WTC11 (cell line): Measurements from ENCODE around the gene CAST. TPM values are rescaled to one million over a fixed set of nuclear protein-coding genes. Genes with fewer than 3 reads are reported as not detected.

Experiments used
- ATAC-seq: fragments of 200-7000 bp; cut with Tn5 transposase; 2 replicates; pipeline ENCODE4 v1.10.0; 2021; ENCODE audit warnings: mild to moderate bottlenecking, moderate library complexity
- CTCF ChIA-PET: fragments of 300-600 bp; sonication (Branson Sonifier 250); formaldehyde crosslinking; loops from one replicate; lab custom pipeline; 2021; ENCODE audit warnings: antibody characterized with exemption; lab: Charles Lee
- POLR2A ChIA-PET: fragments of 350-600 bp; sonication (Branson Sonifier 250); formaldehyde crosslinking; loops from one replicate; lab custom pipeline; 2021; ENCODE audit warnings: antibody characterized with exemption; lab: Charles Lee
- DNase-seq: peaks from one replicate; pipeline ENCODE4 v3.0.0; 2021; ENCODE audit warnings: low spot score
- H3K27ac Mint-ChIP-seq: 2 replicates; pipeline ENCODE4 v1.8.0; 2021; ENCODE audit warnings: mixed read lengths
- H3K27me3 Mint-ChIP-seq: 2 replicates; pipeline ENCODE4 v1.8.0; 2021; ENCODE audit warnings: low read depth, mild to moderate bottlenecking, moderate library complexity, mixed read lengths
- H3K36me3 Mint-ChIP-seq: 2 replicates; pipeline ENCODE4 v1.8.0; 2021; ENCODE audit warnings: mixed read lengths
- H3K4me1 Mint-ChIP-seq: 2 replicates; pipeline ENCODE4 v1.8.0; 2022; ENCODE audit warnings: mixed read lengths
- H3K4me3 Mint-ChIP-seq: 2 replicates; pipeline ENCODE4 v1.8.0; 2021; ENCODE audit warnings: mild to moderate bottlenecking, moderate library complexity, mixed read lengths
- H3K9me3 Mint-ChIP-seq: 2 replicates; pipeline ENCODE4 v1.8.0; 2021; ENCODE audit warnings: mixed read lengths
- ATF1 ChIP-seq: sonication (generic); formaldehyde crosslinking; IDR thresholded peaks from 2 replicates; pipeline ENCODE4 v1.8.1; 2023; ENCODE audit warnings: mild to moderate bottlenecking, moderate library complexity, missing genetic modification reagents
- ATF2 ChIP-seq: sonication (generic); formaldehyde crosslinking; IDR thresholded peaks from 2 replicates; pipeline ENCODE4 v1.8.1; 2022; ENCODE audit warnings: low read depth, missing genetic modification reagents, borderline replicate concordance
- JAZF1 ChIP-seq: fragments of 250-450 bp; sonication (Bioruptor Pico); IDR thresholded peaks from 2 replicates; pipeline ENCODE4 v1.9.0; 2021; ENCODE audit warnings: moderate library complexity, mild to moderate bottlenecking, inconsistent platforms
- KAT7 ChIP-seq: sonication (generic); formaldehyde crosslinking; IDR thresholded peaks from 2 replicates; pipeline ENCODE4 v1.8.1; 2023; ENCODE audit warnings: missing genetic modification reagents, mild to moderate bottlenecking, borderline replicate concordance
- NR1H2 ChIP-seq: sonication (generic); formaldehyde crosslinking; IDR thresholded peaks from 2 replicates; pipeline ENCODE4 v1.9.0; 2021; ENCODE audit warnings: mild to moderate bottlenecking, moderate library complexity, missing genetic modification reagents
- SMAD3 ChIP-seq: sonication (generic); formaldehyde crosslinking; IDR thresholded peaks from 2 replicates; pipeline ENCODE4 v1.8.0; 2022; ENCODE audit warnings: missing genetic modification reagents, mild to moderate bottlenecking, borderline replicate concordance
- USF1 ChIP-seq: sonication (generic); formaldehyde crosslinking; IDR thresholded peaks from 2 replicates; pipeline ENCODE4 v1.8.0; 2022; ENCODE audit warnings: mild to moderate bottlenecking, missing genetic modification reagents
- ZNF138 ChIP-seq: sonication (generic); formaldehyde crosslinking; conservative IDR thresholded peaks from 2 replicates; pipeline ENCODE4 v1.8.1; 2022; ENCODE audit warnings: mild to moderate bottlenecking, moderate library complexity, missing genetic modification reagents
- ZNF281 ChIP-seq: sonication (generic); formaldehyde crosslinking; IDR thresholded peaks from 2 replicates; pipeline ENCODE4 v1.8.0; 2023; ENCODE audit warnings: mild to moderate bottlenecking, missing genetic modification reagents
- total RNA-seq: library from RNA; stranded (reverse); gene quantifications from 3 replicates; pipeline ENCODE4 v1.2.3, GENCODE V29; 2021
- TF ChIP-seq, protein P1 (sequence below): fragments of 250-450 bp; sonication (Bioruptor Pico); IDR thresholded peaks from 2 replicates; pipeline ENCODE4 v1.9.0; 2021; ENCODE audit warnings: mild to moderate bottlenecking
- TF ChIP-seq, protein P2 (sequence below): sonication (generic); formaldehyde crosslinking; IDR thresholded peaks from 2 replicates; pipeline ENCODE4 v1.8.0; 2022; ENCODE audit warnings: mild to moderate bottlenecking, missing genetic modification reagents
- TF ChIP-seq, protein P3 (sequence below): sonication (generic); formaldehyde crosslinking; IDR thresholded peaks from 2 replicates; pipeline ENCODE4 v1.8.1; 2023; ENCODE audit warnings: mild to moderate bottlenecking, missing genetic modification reagents, borderline replicate concordance
- TF ChIP-seq, protein P4 (sequence below): fragments of 250-450 bp; sonication (Bioruptor Pico); IDR thresholded peaks from 2 replicates; pipeline ENCODE4 v1.9.0; 2021; ENCODE audit warnings: mild to moderate bottlenecking
- TF ChIP-seq, protein P5 (sequence below): sonication (generic); formaldehyde crosslinking; IDR thresholded peaks from 2 replicates; pipeline ENCODE4 v1.8.0; 2023; ENCODE audit warnings: missing genetic modification reagents
- TF ChIP-seq, protein P6 (sequence below): sonication (generic); formaldehyde crosslinking; IDR thresholded peaks from 2 replicates; pipeline ENCODE4 v1.8.0; 2022; ENCODE audit warnings: mild to moderate bottlenecking, missing genetic modification reagents

CAST gene
- total RNA-seq, 1 experiment from 2014 or later: 40.0 TPM

- TF ChIP-seq, protein P1, sequence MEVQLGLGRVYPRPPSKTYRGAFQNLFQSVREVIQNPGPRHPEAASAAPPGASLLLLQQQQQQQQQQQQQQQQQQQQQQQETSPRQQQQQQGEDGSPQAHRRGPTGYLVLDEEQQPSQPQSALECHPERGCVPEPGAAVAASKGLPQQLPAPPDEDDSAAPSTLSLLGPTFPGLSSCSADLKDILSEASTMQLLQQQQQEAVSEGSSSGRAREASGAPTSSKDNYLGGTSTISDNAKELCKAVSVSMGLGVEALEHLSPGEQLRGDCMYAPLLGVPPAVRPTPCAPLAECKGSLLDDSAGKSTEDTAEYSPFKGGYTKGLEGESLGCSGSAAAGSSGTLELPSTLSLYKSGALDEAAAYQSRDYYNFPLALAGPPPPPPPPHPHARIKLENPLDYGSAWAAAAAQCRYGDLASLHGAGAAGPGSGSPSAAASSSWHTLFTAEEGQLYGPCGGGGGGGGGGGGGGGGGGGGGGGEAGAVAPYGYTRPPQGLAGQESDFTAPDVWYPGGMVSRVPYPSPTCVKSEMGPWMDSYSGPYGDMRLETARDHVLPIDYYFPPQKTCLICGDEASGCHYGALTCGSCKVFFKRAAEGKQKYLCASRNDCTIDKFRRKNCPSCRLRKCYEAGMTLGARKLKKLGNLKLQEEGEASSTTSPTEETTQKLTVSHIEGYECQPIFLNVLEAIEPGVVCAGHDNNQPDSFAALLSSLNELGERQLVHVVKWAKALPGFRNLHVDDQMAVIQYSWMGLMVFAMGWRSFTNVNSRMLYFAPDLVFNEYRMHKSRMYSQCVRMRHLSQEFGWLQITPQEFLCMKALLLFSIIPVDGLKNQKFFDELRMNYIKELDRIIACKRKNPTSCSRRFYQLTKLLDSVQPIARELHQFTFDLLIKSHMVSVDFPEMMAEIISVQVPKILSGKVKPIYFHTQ (CRISPR knock-in tag): no peak
- TF ChIP-seq, protein P2, sequence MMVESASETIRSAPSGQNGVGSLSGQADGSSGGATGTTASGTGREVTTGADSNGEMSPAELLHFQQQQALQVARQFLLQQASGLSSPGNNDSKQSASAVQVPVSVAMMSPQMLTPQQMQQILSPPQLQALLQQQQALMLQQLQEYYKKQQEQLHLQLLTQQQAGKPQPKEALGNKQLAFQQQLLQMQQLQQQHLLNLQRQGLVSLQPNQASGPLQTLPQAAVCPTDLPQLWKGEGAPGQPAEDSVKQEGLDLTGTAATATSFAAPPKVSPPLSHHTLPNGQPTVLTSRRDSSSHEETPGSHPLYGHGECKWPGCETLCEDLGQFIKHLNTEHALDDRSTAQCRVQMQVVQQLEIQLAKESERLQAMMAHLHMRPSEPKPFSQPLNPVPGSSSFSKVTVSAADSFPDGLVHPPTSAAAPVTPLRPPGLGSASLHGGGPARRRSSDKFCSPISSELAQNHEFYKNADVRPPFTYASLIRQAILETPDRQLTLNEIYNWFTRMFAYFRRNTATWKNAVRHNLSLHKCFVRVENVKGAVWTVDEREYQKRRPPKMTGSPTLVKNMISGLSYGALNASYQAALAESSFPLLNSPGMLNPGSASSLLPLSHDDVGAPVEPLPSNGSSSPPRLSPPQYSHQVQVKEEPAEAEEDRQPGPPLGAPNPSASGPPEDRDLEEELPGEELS (CRISPR knock-in tag): no peak
- TF ChIP-seq KAT7 (CRISPR knock-in tag): no peak
- TF ChIP-seq, protein P3, sequence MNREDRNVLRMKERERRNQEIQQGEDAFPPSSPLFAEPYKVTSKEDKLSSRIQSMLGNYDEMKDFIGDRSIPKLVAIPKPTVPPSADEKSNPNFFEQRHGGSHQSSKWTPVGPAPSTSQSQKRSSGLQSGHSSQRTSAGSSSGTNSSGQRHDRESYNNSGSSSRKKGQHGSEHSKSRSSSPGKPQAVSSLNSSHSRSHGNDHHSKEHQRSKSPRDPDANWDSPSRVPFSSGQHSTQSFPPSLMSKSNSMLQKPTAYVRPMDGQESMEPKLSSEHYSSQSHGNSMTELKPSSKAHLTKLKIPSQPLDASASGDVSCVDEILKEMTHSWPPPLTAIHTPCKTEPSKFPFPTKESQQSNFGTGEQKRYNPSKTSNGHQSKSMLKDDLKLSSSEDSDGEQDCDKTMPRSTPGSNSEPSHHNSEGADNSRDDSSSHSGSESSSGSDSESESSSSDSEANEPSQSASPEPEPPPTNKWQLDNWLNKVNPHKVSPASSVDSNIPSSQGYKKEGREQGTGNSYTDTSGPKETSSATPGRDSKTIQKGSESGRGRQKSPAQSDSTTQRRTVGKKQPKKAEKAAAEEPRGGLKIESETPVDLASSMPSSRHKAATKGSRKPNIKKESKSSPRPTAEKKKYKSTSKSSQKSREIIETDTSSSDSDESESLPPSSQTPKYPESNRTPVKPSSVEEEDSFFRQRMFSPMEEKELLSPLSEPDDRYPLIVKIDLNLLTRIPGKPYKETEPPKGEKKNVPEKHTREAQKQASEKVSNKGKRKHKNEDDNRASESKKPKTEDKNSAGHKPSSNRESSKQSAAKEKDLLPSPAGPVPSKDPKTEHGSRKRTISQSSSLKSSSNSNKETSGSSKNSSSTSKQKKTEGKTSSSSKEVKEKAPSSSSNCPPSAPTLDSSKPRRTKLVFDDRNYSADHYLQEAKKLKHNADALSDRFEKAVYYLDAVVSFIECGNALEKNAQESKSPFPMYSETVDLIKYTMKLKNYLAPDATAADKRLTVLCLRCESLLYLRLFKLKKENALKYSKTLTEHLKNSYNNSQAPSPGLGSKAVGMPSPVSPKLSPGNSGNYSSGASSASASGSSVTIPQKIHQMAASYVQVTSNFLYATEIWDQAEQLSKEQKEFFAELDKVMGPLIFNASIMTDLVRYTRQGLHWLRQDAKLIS (CRISPR knock-in tag): no peak
- TF ChIP-seq, protein P4, sequence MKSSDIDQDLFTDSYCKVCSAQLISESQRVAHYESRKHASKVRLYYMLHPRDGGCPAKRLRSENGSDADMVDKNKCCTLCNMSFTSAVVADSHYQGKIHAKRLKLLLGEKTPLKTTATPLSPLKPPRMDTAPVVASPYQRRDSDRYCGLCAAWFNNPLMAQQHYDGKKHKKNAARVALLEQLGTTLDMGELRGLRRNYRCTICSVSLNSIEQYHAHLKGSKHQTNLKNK: no peak
Measured at GRCh38 chr5:96768708-96769251, 106.6 kb downstream of the CAST start (continued).

DNA sequence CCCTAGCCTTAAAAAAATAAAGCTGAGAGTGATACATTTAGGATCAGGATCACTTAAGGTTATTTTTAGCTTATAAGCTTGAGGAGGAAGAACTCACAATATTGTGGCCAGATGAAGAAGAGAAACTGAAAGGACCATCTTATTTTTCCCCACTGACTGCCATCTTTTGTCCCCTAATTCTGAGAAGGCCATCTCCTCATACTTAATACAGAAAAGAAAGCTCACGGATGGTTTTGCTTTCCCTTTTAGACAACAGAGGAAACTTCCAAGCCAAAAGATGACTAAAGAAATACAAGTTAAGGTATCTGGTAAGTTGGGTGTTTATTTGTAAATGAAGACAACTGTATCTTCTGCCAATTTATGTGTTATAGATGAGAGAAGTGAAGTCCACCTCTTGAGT, 109.2 kb downstream of the CAST start:
- TF ChIP-seq SMAD3 (CRISPR knock-in tag) (no peak), KAT7 (CRISPR knock-in tag) (no peak), JAZF1 (no peak)
- ATAC-seq (no peak), DNase-seq (no peak)
- H3K27ac Mint-ChIP-seq: no peak overlapping the region
- H3K4me3 Mint-ChIP-seq: no peak overlapping the region
- H3K4me1 Mint-ChIP-seq: peaks cover 9% of the 10 kb centered on the region
- H3K36me3 Mint-ChIP-seq: peaks cover 23% of the 10 kb centered on the region
- no peaks in the 10 kb centered on the region for H3K27me3 Mint-ChIP-seq
- no peaks in the 10 kb centered on the region for H3K9me3 Mint-ChIP-seq
- CTCF ChIA-PET: interaction anchor here (1.1 to 1.7 kb wide), 2 partner anchors 19 to 371 kb away, joined by 4 read pairs; partner anchors contain the start of gene LIX1
- POLR2A ChIA-PET: no interaction called here

GRCh38 chr5:96772111-96772510, 109.9 kb downstream of the CAST start:
- Mint-ChIP-seq H3K36me3 (peaks cover 23% of the 10 kb centered on the region), H3K27ac (no peak overlapping the region), H3K4me3 (no peak overlapping the region), H3K9me3 (no peaks in the 10 kb centered on the region), H3K4me1 (peaks cover 9% of the 10 kb centered on the region), H3K27me3 (no peaks in the 10 kb centered on the region)
- CTCF ChIA-PET: interaction anchor here (1.7 kb wide), 1 partner anchor 20 kb away, joined by 4 read pairs; no protein-coding TSS in a partner anchor
- POLR2A ChIA-PET: no interaction called here
- ATAC-seq: no peak
- DNase-seq: no peak
- TF ChIP-seq, protein P5, sequence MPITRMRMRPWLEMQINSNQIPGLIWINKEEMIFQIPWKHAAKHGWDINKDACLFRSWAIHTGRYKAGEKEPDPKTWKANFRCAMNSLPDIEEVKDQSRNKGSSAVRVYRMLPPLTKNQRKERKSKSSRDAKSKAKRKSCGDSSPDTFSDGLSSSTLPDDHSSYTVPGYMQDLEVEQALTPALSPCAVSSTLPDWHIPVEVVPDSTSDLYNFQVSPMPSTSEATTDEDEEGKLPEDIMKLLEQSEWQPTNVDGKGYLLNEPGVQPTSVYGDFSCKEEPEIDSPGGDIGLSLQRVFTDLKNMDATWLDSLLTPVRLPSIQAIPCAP (CRISPR knock-in tag): no peak
- TF ChIP-seq ATF2 (CRISPR knock-in tag): no peak
- no peak for TF ChIP-seq USF1 (CRISPR knock-in tag)
- no peak for TF ChIP-seq NR1H2 (CRISPR knock-in tag)
- TF ChIP-seq ZNF281 (CRISPR knock-in tag): no peak
- TF ChIP-seq SMAD3 (CRISPR knock-in tag): no peak
- TF ChIP-seq ZNF138: no peak
- TF ChIP-seq ATF1: no peak
- TF ChIP-seq, protein P6, sequence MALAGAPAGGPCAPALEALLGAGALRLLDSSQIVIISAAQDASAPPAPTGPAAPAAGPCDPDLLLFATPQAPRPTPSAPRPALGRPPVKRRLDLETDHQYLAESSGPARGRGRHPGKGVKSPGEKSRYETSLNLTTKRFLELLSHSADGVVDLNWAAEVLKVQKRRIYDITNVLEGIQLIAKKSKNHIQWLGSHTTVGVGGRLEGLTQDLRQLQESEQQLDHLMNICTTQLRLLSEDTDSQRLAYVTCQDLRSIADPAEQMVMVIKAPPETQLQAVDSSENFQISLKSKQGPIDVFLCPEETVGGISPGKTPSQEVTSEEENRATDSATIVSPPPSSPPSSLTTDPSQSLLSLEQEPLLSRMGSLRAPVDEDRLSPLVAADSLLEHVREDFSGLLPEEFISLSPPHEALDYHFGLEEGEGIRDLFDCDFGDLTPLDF (CRISPR knock-in tag): no peak
